ENCODE data around the gene CELA2A. TPM values are rescaled to one million over a fixed set of nuclear protein-coding genes. Genes with fewer than 3 reads are reported as not detected.

CELA2A gene
- total and polyA plus RNA-seq, 2 donors (not counting 3 experiments of a cell fraction or from before 2014, with no cell fraction given) = not detected

GRCh38 chr1:15449567-15449966, 7.0 kb upstream of the CELA2A start:
- Histone ChIP-seq H3K36me3 (ENCODE audit: control insufficient read depth in 2 of 2, extremely low read depth in 1 of 2, insufficient read depth in 2 of 2, low read length in 2 of 2) (no peaks in the 10 kb centered on the region), H3K9me3 (replicated peaks; ENCODE audit: control insufficient read depth, insufficient read depth, low read length) (no peaks in the 10 kb centered on the region), H3K9ac (replicated peaks; ENCODE audit: extremely low read depth, insufficient read depth, low read length) (no peak overlapping the region), H3K27ac (ENCODE audit: insufficient read depth, low read depth, low read length) (no peak overlapping the region), H3K27me3 (ENCODE audit: control insufficient read depth in 2 of 2, insufficient read depth in 2 of 2, low read length in 2 of 2) (no peaks in the 10 kb centered on the region), H3K4me3 (replicated peaks in 1 of 3; ENCODE audit: insufficient read depth in 1 of 3, low read depth in 1 of 3, low read length in 3 of 3) (no peak overlapping the region), H4K20me1 (replicated peaks; ENCODE audit: control insufficient read depth, extremely low read depth, insufficient read depth, low read length) (no peaks in the 10 kb centered on the region), H3K4me1 (ENCODE audit: control insufficient read depth, extremely low read depth, insufficient read depth, low read length) (no peaks in the 10 kb centered on the region), H2AFZ (ENCODE audit: low read depth, low read length) (no peak overlapping the region), H3K4me2 (ENCODE audit: insufficient read depth, low read length) (no peak overlapping the region), H3K79me2 (ENCODE audit: control insufficient read depth, insufficient read depth, low read length) (no peaks in the 10 kb centered on the region), H3K9me1 (replicated peaks; ENCODE audit: control insufficient read depth, extremely low read depth, insufficient read depth, low read length) (no peaks in the 10 kb centered on the region)
- CTCF ChIA-PET = no interaction called here
- TF ChIP-seq POLR2A (IDR thresholded peaks at IDR 0.05; ENCODE audit: low read depth, low read length) (no peak), JUN (IDR thresholded peaks at IDR 0.05; ENCODE audit: borderline replicate concordance, insufficient read depth, insufficient read length, low read depth) (no peak), FOS (IDR thresholded peaks at IDR 0.05; ENCODE audit: borderline replicate concordance, insufficient read depth, low read length) (no peak), MYC (IDR thresholded peaks at IDR 0.05; ENCODE audit: low read depth, low read length) (no peak), EZH2 (IDR thresholded peaks at IDR 0.05; ENCODE audit: borderline replicate concordance, low read depth, low read length, severe bottlenecking) (no peak)
- dilution Hi-C loops (cut with MboI; ENCODE audit: extremely low pct_ligation_motif_present, low sequenced_read_pairs) = no loop called here
- POLR2A ChIA-PET = no interaction called here
- FAIRE-seq (no peak), DNase-seq (ENCODE audit: low read depth, low spot score) (no peak)
- intact Hi-C loops (cut with micrococcal nuclease) = no loop called here
- BruUV-seq (replicated peaks) = no TSS peak

GRCh38 chr1:15451014-15451722, 5.4 kb upstream of the CELA2A start:
- Histone ChIP-seq H3K4me2 (ENCODE audit: insufficient read depth, low read length) (no peak overlapping the region), H3K9me1 (replicated peaks; ENCODE audit: control insufficient read depth, extremely low read depth, insufficient read depth, low read length) (no peaks in the 10 kb centered on the region), H3K27ac (ENCODE audit: insufficient read depth, low read depth, low read length) (no peak overlapping the region), H3K27me3 (ENCODE audit: control insufficient read depth in 2 of 2, insufficient read depth in 2 of 2, low read length in 2 of 2) (no peaks in the 10 kb centered on the region), H3K4me3 (replicated peaks in 1 of 3; ENCODE audit: insufficient read depth in 1 of 3, low read depth in 1 of 3, low read length in 3 of 3) (no peak overlapping the region), H3K36me3 (ENCODE audit: control insufficient read depth in 2 of 2, extremely low read depth in 1 of 2, insufficient read depth in 2 of 2, low read length in 2 of 2) (no peaks in the 10 kb centered on the region), H3K9me3 (replicated peaks; ENCODE audit: control insufficient read depth, insufficient read depth, low read length) (no peaks in the 10 kb centered on the region), H4K20me1 (replicated peaks; ENCODE audit: control insufficient read depth, extremely low read depth, insufficient read depth, low read length) (no peaks in the 10 kb centered on the region), H3K9ac (replicated peaks; ENCODE audit: extremely low read depth, insufficient read depth, low read length) (no peak overlapping the region), H3K79me2 (ENCODE audit: control insufficient read depth, insufficient read depth, low read length) (no peaks in the 10 kb centered on the region), H3K4me1 (ENCODE audit: control insufficient read depth, extremely low read depth, insufficient read depth, low read length) (no peaks in the 10 kb centered on the region), H2AFZ (ENCODE audit: low read depth, low read length) (no peak overlapping the region)
- no peak for FAIRE-seq
- no TSS peak for BruUV-seq (replicated peaks)
- intact Hi-C loops (cut with micrococcal nuclease) = no loop called here
- dilution Hi-C loops (cut with MboI; ENCODE audit: extremely low pct_ligation_motif_present, low sequenced_read_pairs) = no loop called here
- ChIA-PET CTCF (no interaction called here), POLR2A (no interaction called here)
- TF ChIP-seq MYC (IDR thresholded peaks at IDR 0.05; ENCODE audit: low read depth, low read length) = no peak
- TF ChIP-seq EZH2 (IDR thresholded peaks at IDR 0.05; ENCODE audit: borderline replicate concordance, low read depth, low read length, severe bottlenecking) = no peak
- TF ChIP-seq POLR2AphosphoS5 (IDR thresholded peaks at IDR 0.05; ENCODE audit: insufficient read depth, low read depth, low read length) = no peak
- no peak for TF ChIP-seq MAX (IDR thresholded peaks at IDR 0.05; ENCODE audit: insufficient read depth, insufficient read length)
- TF ChIP-seq GATA2 (IDR thresholded peaks at IDR 0.05; ENCODE audit: insufficient read depth, insufficient read length, low read depth, low read length) = no peak
- TF ChIP-seq CTCF (IDR thresholded peaks at IDR 0.05; ENCODE audit: extremely low read depth in 1 of 2, insufficient read depth in 1 of 2, low read depth in 1 of 2, low read length in 2 of 2) = no peak
- TF ChIP-seq POLR2A (IDR thresholded peaks at IDR 0.05; ENCODE audit: low read depth, low read length) = no peak
- no peak for TF ChIP-seq JUN (IDR thresholded peaks at IDR 0.05; ENCODE audit: borderline replicate concordance, insufficient read depth, insufficient read length, low read depth)
- TF ChIP-seq FOS (IDR thresholded peaks at IDR 0.05; ENCODE audit: borderline replicate concordance, insufficient read depth, low read length) = no peak
- no peak for DNase-seq (ENCODE audit: low read depth, low spot score)

Measured in endothelial cell of umbilical vein (primary cell).